Measurements from ENCODE around the gene PCSK4. TPM values are rescaled to one million over a fixed set of nuclear protein-coding genes. Genes with fewer than 3 reads are reported as not detected.

The PCSK4 gene
- total and polyA plus RNA-seq, 2 of the 4 experiments (the other 2 are of a cell fraction), result 0.72 to 1.7 TPM

DNA sequence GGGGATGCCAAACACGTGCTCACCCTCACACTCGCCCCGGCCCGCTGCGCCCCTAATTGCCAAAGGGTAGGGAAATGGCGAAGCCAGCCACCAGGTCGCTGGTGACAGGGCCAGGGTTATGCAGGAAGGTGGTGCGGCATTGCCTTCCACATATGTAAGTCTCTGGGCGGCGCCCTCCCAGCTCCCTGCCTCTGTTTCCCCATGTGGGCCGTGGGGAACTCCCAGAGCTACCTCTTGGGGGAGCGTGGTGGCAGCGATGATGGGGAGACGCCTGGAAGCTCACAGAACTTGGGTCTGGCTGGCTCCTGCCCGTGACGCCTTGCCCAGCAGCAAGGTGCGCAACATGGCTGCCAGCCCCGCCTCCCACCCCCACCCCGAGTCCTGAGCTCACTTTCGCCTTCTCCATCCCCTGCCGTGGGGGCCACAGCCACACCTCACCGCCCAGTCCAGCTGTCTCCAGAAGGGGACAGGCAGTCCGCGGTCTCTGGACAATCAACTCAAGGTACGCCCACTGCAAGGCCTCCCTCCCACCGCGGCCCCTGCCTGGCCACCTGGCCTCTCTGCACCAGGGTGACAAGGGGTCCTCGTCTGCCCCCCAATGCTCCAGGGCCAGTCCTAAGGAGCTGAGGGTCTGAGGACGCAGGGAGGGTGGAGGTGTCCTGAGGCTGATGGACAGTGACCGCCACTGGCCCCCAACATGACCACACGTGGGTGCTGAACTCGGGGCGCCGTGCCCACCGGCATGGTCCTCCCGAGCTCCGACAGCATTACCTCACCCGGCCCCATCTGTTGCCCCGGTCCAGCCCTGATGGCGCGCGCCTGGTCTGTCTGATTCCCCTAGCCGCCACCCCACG is 17.7 kb downstream of the PCSK4 start (continued):
- no peak for TF ChIP-seq RCOR1 (IDR thresholded peaks at IDR 0.05; ENCODE audit: insufficient replicate concordance, low read length)
- TF ChIP-seq POLR2A (IDR thresholded peaks at IDR 0.05; ENCODE audit: low read depth, low read length), result no peak

- peaks cover 21% of the 10 kb centered on the region for H3K4me1 ChIP-seq (ENCODE audit: control insufficient read depth, insufficient read depth, low read length)
- peaks cover 58% of the 10 kb centered on the region for H3K27me3 ChIP-seq (ENCODE audit: control insufficient read depth, insufficient read depth, low read length)
- ATAC-seq (ENCODE audit: low read depth), result no peak
- H4K91ac ChIP-seq (ENCODE audit: insufficient read depth, low read depth, low read length), result no peak overlapping the region
- no peak overlapping the region for H2BK15ac ChIP-seq (ENCODE audit: low read depth, low read length)
- no peak overlapping the region for H3K56ac ChIP-seq (ENCODE audit: extremely low read depth, insufficient read depth, low read length)
- H2BK20ac ChIP-seq (ENCODE audit: low read depth, low read length), result no peak overlapping the region
- H2AFZ ChIP-seq (replicated peaks; ENCODE audit: low read length, poor library complexity), result no peak overlapping the region
- H3K9ac ChIP-seq (ENCODE audit: low read depth, low read length), result no peak overlapping the region
- H3K4me3 ChIP-seq (ENCODE audit: insufficient read depth, low read depth, low read length), result no peak overlapping the region
- H3K4ac ChIP-seq (ENCODE audit: low read depth, low read length), result no peak overlapping the region
- POLR2A ChIA-PET (ENCODE audit: unreplicated experiment), result interaction anchor here (0.6 kb wide), 1 partner anchor 43 kb away, joined by 3 read pairs; no protein-coding TSS in a partner anchor
- in situ Hi-C loops (cut with MboI; ENCODE audit: low sequenced_read_pairs) (no loop called here), intact Hi-C loops (cut with micrococcal nuclease) (no loop called here), dilution Hi-C loops (cut with HindIII; ENCODE audit: low sequenced_read_pairs, unreplicated experiment) (no loop called here)
- H2BK120ac ChIP-seq (ENCODE audit: low read depth, low read length), result no peak overlapping the region
- CTCF ChIA-PET, result interaction anchor here (0.6 kb wide), 1 partner anchor 982 kb away, joined by 4 read pairs; no protein-coding TSS in a partner anchor
- WGBS, 2 experiments (ENCODE audit: extremely low coverage in 2 of 2, insufficient read length in 1 of 2), result 21% methylated on average over 10 of the region's 24 CpGs; no CpG with 5 or more reads in 1 of the 2 experiments
- TF ChIP-seq, protein P1, sequence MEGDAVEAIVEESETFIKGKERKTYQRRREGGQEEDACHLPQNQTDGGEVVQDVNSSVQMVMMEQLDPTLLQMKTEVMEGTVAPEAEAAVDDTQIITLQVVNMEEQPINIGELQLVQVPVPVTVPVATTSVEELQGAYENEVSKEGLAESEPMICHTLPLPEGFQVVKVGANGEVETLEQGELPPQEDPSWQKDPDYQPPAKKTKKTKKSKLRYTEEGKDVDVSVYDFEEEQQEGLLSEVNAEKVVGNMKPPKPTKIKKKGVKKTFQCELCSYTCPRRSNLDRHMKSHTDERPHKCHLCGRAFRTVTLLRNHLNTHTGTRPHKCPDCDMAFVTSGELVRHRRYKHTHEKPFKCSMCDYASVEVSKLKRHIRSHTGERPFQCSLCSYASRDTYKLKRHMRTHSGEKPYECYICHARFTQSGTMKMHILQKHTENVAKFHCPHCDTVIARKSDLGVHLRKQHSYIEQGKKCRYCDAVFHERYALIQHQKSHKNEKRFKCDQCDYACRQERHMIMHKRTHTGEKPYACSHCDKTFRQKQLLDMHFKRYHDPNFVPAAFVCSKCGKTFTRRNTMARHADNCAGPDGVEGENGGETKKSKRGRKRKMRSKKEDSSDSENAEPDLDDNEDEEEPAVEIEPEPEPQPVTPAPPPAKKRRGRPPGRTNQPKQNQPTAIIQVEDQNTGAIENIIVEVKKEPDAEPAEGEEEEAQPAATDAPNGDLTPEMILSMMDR (conservative IDR thresholded peaks at IDR 0.05; ENCODE audit: low read depth, low read length), result 0 out of 2 replicates have a peak, but pooled peaks have one; percentile 19
- TF ChIP-seq CHD1 (IDR thresholded peaks at IDR 0.05; ENCODE audit: low read depth, low read length) (no peak), USF2 (IDR thresholded peaks at IDR 0.05; ENCODE audit: low read depth, low read length) (0 out of 2 replicates have a peak, but pooled peaks have one; percentile 15)
- no peak overlapping the region for H2BK5ac ChIP-seq (ENCODE audit: low read depth, low read length, poor library complexity, severe bottlenecking)
- DNase-seq, result no peak
- H3K23ac ChIP-seq (ENCODE audit: low read depth, low read length), result no peak overlapping the region
- no peak overlapping the region for H3K14ac ChIP-seq (replicated peaks; ENCODE audit: low read depth, low read length)
- H4K8ac ChIP-seq (ENCODE audit: low read depth in 2 of 2, low read length in 2 of 2), result no peak overlapping the region
- peaks cover 0 to 38% of the 10 kb centered on the region in 2 experiments; a peak in 3 of 4 replicates for H3K79me1 ChIP-seq (ENCODE audit: low read depth in 1 of 2, low read length in 2 of 2)
- BruUV-seq (replicated peaks), result no TSS peak
- peaks cover 6% of the 10 kb centered on the region; the same call in 1 of the 2 replicates for H3K36me3 ChIP-seq (ENCODE audit: control insufficient read depth, insufficient read depth, low read length)
- H4K20me1 ChIP-seq (ENCODE audit: insufficient read depth, low read length), result peaks cover 86% of the 10 kb centered on the region
- no peaks in the 10 kb centered on the region for H3K9me1 ChIP-seq (ENCODE audit: insufficient read depth, low read length)
- H3K4me2 ChIP-seq (ENCODE audit: low read depth, low read length), result no peak overlapping the region; the same call in 1 of the 2 replicates
- H2AK5ac ChIP-seq (ENCODE audit: low read depth, low read length), result no peak overlapping the region
- no peaks in the 10 kb centered on the region; the same call in 1 of the 2 replicates for H3K9me3 ChIP-seq (ENCODE audit: control insufficient read depth, insufficient read depth, low read length)
- peak overlapping the region; percentile 9 for H2AK9ac ChIP-seq (replicated peaks; ENCODE audit: low read depth, low read length, poor library complexity)
- H3K18ac ChIP-seq (ENCODE audit: low read depth, low read length), result no peak overlapping the region
- no peak overlapping the region for H4K5ac ChIP-seq (ENCODE audit: low read depth, low read length)
- H3K27ac ChIP-seq (ENCODE audit: insufficient read depth, low read length), result no peak overlapping the region
Observed at GRCh38 chr19:1471515-1472160, 18.5 kb downstream of the PCSK4 start.

Data from IMR-90 (cell line).